ENCODE results near the gene TAP1. TPM values are rescaled to one million over a fixed set of nuclear protein-coding genes. Genes with fewer than 3 reads are reported as not detected.
A peak's percentile ranks its signal among the peaks of the same experiment; 100 is the strongest.

The TAP1 gene
- total RNA-seq, 2 donors from 2014 or later, result 7.9 to 12.2 TPM

DNA sequence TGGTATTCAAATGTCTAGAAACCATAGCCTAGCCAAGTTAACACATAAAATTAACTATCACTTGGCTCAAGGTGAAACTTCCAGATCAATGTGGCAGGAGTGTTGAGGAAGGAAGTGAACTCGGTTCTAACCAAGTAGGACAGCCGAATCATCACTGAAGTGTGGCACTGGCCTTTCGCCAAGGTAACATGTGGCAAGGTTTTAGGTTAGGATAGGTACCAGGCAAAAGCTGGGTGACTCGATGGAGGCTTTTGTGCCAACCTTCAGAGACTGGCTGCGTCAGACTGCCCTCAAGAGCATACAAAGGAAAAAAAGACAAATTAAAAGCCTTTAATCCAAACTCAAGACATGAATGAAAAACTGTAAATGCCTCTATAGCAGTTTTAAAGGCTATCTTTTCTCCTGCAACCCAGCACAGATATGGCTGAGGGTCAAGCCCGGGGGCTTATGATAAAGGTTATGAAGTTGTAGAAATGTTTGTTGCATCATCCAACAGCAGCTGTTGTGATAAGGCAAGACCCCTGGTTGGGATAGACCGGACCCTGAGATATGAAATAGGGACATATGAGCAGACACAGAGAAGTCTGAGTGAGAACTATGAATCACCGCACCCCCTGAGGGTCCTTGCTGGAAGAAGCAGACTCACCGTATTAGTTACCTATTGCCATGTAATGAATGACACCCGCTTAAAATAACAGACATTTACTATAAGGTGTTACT, 12.4 kb upstream of the TAP1 start:
- Histone ChIP-seq H3K9me3 (no peaks in the 10 kb centered on the region), H3K4me1 (no peaks in the 10 kb centered on the region), H3K4me3 (no peak overlapping the region), H3K27me3 (no peaks in the 10 kb centered on the region), H3K27ac (no peak overlapping the region), H3K36me3 (replicated peaks in 1 of 2; ENCODE audit: insufficient read depth in 1 of 2, low read depth in 2 of 2) (no peaks in the 10 kb centered on the region)
- no peak for DNase-seq
- WGBS, 2 donors, result 43 to 51% methylated on average over 10 of the region's 10 CpGs
- TF ChIP-seq, protein P1, sequence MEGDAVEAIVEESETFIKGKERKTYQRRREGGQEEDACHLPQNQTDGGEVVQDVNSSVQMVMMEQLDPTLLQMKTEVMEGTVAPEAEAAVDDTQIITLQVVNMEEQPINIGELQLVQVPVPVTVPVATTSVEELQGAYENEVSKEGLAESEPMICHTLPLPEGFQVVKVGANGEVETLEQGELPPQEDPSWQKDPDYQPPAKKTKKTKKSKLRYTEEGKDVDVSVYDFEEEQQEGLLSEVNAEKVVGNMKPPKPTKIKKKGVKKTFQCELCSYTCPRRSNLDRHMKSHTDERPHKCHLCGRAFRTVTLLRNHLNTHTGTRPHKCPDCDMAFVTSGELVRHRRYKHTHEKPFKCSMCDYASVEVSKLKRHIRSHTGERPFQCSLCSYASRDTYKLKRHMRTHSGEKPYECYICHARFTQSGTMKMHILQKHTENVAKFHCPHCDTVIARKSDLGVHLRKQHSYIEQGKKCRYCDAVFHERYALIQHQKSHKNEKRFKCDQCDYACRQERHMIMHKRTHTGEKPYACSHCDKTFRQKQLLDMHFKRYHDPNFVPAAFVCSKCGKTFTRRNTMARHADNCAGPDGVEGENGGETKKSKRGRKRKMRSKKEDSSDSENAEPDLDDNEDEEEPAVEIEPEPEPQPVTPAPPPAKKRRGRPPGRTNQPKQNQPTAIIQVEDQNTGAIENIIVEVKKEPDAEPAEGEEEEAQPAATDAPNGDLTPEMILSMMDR (IDR thresholded peaks at IDR 0.05), result no peak
- TF ChIP-seq POLR2A (IDR thresholded peaks at IDR 0.05), result no peak
- ATAC-seq, result no peak
- intact Hi-C loops (cut with DNase I), result loop anchor here (5.0 kb wide), 1 partner anchor 34 kb away; no protein-coding TSS in a partner anchor

DNA sequence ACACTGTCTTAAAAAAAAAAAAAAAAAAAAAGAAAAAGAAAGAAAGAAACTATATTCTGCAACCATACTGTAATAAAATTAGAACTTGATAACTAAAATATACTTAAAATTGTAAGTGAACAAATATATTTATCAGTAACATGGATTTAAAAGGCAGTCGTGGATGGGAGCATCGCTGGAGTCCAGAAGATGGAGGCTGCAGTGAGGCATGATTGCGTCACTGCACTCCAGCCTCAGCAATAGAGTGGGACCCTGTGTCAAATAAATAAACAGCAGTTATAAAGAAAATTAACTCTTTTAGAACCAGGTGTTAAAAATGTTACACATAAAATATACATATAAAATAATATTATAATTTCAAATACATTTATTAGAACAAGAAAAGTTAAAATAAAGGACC, 9.2 kb upstream of the TAP1 start:
- no peaks in the 10 kb centered on the region for H3K27me3 ChIP-seq
- no peak overlapping the region for H3K4me3 ChIP-seq
- intact Hi-C loops (cut with DNase I), result no loop called here
- 69 to 72% methylated on average over 3 of the region's 3 CpGs for WGBS, 2 donors
- ATAC-seq (no peak), DNase-seq (no peak)
- TF ChIP-seq, protein P1 (IDR thresholded peaks at IDR 0.05), result no peak
- no peak for TF ChIP-seq POLR2A (IDR thresholded peaks at IDR 0.05)
- H3K9me3 ChIP-seq, result no peaks in the 10 kb centered on the region
- H3K4me1 ChIP-seq, result no peaks in the 10 kb centered on the region
- no peaks in the 10 kb centered on the region for H3K36me3 ChIP-seq (replicated peaks in 1 of 2; ENCODE audit: insufficient read depth in 1 of 2, low read depth in 2 of 2)
- no peak overlapping the region for H3K27ac ChIP-seq

DNA sequence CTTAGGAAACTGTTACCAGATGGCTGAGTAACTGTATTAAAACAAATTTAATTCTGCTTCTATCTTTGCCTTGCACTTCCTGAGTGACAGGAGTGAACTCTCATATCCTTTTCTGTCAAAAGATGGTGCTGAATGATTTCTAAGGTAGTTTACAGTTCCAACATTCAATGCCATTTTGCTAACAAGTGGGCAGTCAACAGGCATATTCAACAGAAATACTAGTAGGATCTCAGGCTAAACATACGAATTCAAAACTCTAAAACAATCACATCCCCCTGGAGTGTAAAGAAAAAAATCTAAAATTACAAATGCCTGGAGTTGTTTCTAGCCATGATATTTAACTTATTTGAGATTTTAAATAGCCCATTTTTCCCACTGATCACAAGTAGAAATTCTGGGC, 7.2 kb upstream of the TAP1 start:
- Histone ChIP-seq H3K9me3 (no peaks in the 10 kb centered on the region), H3K4me1 (no peaks in the 10 kb centered on the region), H3K27ac (peak overlapping the region; percentile 21 to 74 (median 56)), H3K27me3 (no peaks in the 10 kb centered on the region), H3K36me3 (replicated peaks in 1 of 2; ENCODE audit: insufficient read depth in 1 of 2, low read depth in 2 of 2) (no peaks in the 10 kb centered on the region), H3K4me3 (no peak overlapping the region)
- WGBS, 2 donors, result 54 to 64% methylated on average over 1 of the region's 1 CpG
- DNase-seq, result no peak
- TF ChIP-seq POLR2A (IDR thresholded peaks at IDR 0.05), result no peak
- TF ChIP-seq, protein P1 (IDR thresholded peaks at IDR 0.05), result no peak
- intact Hi-C loops (cut with DNase I), result no loop called here
- ATAC-seq, result no peak

DNA sequence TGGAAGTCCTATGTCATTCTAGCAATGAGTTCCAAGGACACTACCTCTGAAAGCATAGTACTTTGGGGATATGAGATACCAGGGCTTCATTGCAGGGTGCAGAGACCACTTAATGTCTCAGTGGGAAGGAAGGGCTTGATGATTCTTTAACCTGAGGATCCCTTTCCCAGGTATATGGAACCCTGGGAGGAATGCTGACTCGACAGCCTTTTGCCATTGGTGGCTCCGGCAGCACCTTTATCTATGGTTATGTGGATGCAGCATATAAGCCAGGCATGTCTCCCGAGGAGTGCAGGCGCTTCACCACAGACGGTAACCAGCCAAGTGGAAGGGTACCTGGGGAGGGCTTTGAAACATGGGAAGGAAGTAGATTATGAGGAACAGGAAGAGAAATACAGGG, 4.7 kb upstream of the TAP1 start:
- Histone ChIP-seq H3K4me3 (no peak overlapping the region), H3K4me1 (peaks cover 7% of the 10 kb centered on the region), H3K27ac (no peak overlapping the region), H3K27me3 (no peaks in the 10 kb centered on the region), H3K36me3 (replicated peaks in 1 of 2; ENCODE audit: insufficient read depth in 1 of 2, low read depth in 2 of 2) (no peaks in the 10 kb centered on the region), H3K9me3 (no peaks in the 10 kb centered on the region)
- DNase-seq (no peak), ATAC-seq (no peak)
- 79 to 80% methylated on average over 5 of the region's 5 CpGs for WGBS, 2 donors
- TF ChIP-seq POLR2A (IDR thresholded peaks at IDR 0.05), result no peak
- TF ChIP-seq, protein P1 (IDR thresholded peaks at IDR 0.05), result no peak
- intact Hi-C loops (cut with DNase I), result no loop called here
